Prostate gland (tissue), 2 donors: ENCODE results near the gene PRPSAP2.

Source experiments
- POLR2A ChIP-seq: fragments of 450-650 bp; IDR thresholded peaks from one replicate; pipeline ENCODE4 v1.6.1; 2016; ENCODE audit warnings: antibody characterized with exemption, mild to moderate bottlenecking
- TF ChIP-seq, protein P1 (sequence below), 4 experiments: fragments of 200-600 bp in 2 of 4; fragments of 450-650 bp in 2 of 4; sonication (generic) in 2 of 4; IDR thresholded peaks; 1 replicate in 3 of 4; 2 replicates in 1 of 4; pipeline ENCODE4 v1.5.1; 2016 to 2019; ENCODE audit warnings: antibody characterized with exemption in 4 of 4, mild to moderate bottlenecking in 2 of 4, moderate library complexity in 2 of 4

DNA sequence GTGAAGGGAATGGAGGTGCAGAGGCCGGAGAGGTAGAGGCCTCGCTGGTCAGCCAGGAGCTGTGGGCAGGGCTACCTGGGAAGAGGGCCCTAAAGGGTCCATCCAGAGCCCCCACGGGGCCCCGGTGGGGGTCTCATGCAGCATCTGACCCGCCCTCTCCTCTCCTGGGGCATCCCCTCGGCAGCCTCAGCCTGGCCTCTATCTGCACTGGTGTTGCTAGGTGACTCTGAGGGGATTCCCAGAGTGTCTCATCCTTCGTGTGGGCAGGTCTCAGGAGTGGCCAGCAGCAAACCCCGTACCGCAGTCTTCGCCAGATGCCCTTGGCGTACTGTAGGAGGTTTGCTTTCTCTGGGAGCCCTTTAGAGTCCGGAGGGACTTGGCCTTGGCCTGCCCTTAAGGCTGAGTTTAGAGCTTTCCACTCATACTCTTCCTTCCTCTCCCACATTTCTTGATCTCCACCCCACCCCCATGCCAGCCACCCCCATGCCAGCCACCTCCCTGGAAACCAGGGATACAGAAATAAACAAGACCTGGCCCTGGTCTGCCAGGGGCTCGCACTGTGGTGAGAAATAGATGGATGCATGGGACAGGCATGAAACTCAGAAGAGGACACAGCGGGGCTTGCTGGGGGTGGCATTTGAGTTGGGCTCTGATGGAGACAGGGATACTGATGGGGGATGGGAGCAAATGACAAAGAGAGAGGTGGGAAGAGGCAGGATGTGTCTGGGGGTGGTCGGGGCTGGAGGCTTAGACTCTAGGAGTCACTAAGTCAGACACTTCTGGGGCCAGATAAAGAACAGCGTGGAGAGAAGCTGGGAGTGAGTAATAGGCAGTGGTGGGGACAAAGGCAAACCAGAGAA, 103.9 kb downstream of the PRPSAP2 start:
- TF ChIP-seq, protein P1, sequence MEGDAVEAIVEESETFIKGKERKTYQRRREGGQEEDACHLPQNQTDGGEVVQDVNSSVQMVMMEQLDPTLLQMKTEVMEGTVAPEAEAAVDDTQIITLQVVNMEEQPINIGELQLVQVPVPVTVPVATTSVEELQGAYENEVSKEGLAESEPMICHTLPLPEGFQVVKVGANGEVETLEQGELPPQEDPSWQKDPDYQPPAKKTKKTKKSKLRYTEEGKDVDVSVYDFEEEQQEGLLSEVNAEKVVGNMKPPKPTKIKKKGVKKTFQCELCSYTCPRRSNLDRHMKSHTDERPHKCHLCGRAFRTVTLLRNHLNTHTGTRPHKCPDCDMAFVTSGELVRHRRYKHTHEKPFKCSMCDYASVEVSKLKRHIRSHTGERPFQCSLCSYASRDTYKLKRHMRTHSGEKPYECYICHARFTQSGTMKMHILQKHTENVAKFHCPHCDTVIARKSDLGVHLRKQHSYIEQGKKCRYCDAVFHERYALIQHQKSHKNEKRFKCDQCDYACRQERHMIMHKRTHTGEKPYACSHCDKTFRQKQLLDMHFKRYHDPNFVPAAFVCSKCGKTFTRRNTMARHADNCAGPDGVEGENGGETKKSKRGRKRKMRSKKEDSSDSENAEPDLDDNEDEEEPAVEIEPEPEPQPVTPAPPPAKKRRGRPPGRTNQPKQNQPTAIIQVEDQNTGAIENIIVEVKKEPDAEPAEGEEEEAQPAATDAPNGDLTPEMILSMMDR (IDR thresholded peaks at IDR 0.05), result no peak
- TF ChIP-seq POLR2A, result no peak
